ENCODE data around the gene STXBP4. TPM values are rescaled to one million over a fixed set of nuclear protein-coding genes. Genes with fewer than 3 reads are reported as not detected.

STXBP4 gene
- total RNA-seq, 1 experiment from 2014 or later = 13.6 TPM

Other genes with a start within 250 kb of the STXBP4 start
- 17.5 and 18.3 TPM in 2 replicates for gene TOM1L1, start 67.9 kb upstream of the STXBP4 start, total RNA-seq (2014; rRNA removed; shearing (Covaris generic))
- gene COX11, start 111 bp upstream of the STXBP4 start, total RNA-seq (2014; rRNA removed; shearing (Covaris generic)) = 64.5 and 66.8 TPM in 2 replicates